Measurements from ENCODE around the gene ZNF689. TPM values are rescaled to one million over a fixed set of nuclear protein-coding genes. Genes with fewer than 3 reads are reported as not detected.

The ZNF689 gene
- total RNA-seq, 1 experiment from 2014 or later = 11.7 TPM

DNA sequence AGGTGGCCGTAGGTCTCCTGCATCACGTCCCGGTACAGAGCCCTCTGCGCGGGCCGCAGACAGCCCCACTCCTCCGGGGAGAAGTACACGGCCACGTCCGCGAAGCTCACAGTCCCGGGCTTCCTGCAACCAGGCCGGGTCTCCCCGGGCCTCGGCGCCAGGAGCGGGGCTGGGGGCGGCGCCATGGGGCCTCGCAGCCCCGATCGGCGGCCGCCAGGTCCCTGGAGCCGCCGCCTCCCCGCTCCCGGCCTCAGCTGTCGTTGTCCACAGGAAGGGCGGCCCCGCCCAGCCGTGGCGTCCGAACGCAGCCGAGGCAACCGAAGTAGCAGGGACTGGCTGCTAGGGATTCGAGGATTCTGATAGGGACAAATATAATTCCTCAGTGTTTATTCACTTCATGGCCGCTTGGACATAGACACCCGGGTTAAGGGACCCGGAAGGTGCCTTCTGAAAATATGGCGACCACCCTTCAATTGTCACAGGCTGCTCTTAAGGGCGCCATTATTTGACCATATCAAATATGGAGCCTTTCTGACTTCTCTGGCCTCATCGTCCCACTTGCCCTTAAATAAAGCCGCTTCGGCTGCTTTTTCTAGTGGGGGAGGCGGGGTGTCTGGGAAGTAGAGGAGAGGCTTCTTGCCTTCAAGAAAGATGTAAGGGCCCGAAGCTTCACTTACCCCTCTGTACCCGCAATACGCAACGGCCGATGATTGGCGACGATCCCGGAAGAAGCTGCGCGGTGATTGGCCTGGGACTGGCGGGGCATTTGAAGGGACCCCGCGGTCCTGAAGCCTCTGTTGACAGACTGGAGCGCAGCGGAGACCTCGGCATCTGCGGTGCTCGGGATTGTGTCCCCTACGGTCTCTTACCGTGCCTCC, 38.5 kb downstream of the ZNF689 start, which contains the start of gene ZNF688:
Gene ZNF688, minus strand, starts transcription at position 270 of the 878 bp plus-strand sequence. Its CDS starts 85 bp downstream, at position 185.
- TF ChIP-seq, protein P1, sequence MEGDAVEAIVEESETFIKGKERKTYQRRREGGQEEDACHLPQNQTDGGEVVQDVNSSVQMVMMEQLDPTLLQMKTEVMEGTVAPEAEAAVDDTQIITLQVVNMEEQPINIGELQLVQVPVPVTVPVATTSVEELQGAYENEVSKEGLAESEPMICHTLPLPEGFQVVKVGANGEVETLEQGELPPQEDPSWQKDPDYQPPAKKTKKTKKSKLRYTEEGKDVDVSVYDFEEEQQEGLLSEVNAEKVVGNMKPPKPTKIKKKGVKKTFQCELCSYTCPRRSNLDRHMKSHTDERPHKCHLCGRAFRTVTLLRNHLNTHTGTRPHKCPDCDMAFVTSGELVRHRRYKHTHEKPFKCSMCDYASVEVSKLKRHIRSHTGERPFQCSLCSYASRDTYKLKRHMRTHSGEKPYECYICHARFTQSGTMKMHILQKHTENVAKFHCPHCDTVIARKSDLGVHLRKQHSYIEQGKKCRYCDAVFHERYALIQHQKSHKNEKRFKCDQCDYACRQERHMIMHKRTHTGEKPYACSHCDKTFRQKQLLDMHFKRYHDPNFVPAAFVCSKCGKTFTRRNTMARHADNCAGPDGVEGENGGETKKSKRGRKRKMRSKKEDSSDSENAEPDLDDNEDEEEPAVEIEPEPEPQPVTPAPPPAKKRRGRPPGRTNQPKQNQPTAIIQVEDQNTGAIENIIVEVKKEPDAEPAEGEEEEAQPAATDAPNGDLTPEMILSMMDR (IDR thresholded peaks at IDR 0.05; ENCODE audit: insufficient read depth in 1 of 2, low read depth in 1 of 2, low read length in 1 of 2, severe bottlenecking in 1 of 2, unreplicated experiment in 1 of 2) = no peak
- H3K9me3 ChIP-seq = no peaks in the 10 kb centered on the region
- H3K4me3 ChIP-seq (ENCODE audit: low read depth, low read length) = peak within 1 kb of the TSS; percentile 77
- no peaks in the 10 kb centered on the region for H3K4me1 ChIP-seq
- CTCF ChIA-PET = interaction anchor here (0.6 to 2.4 kb wide), 9 partner anchors 13 to 480 kb away, joined by 3 to 14 read pairs (median 6); partner anchors contain the start of genes DCTPP1, TBX6, ZNF747 and ZNF764
- H3K9me3 Mint-ChIP-seq (ENCODE audit: unreplicated experiment) = no peaks in the 10 kb centered on the region
- H3K4me3 Mint-ChIP-seq (ENCODE audit: unreplicated experiment) = peak within 1 kb of the TSS; percentile 82
- no TSS peak for BruUV-seq (replicated peaks)
- H3K4me1 Mint-ChIP-seq (ENCODE audit: low read depth, unreplicated experiment) = peaks cover 7% of the 10 kb centered on the region
- H3K27me3 ChIP-seq (replicated peaks; ENCODE audit: control insufficient read depth, insufficient read depth, low read length) = no peaks in the 10 kb centered on the region
- no peaks in the 10 kb centered on the region for H3K27me3 Mint-ChIP-seq (ENCODE audit: insufficient read depth, unreplicated experiment)
- H3K27ac Mint-ChIP-seq (ENCODE audit: unreplicated experiment) = peak within 1 kb of the TSS; percentile 93
- intact Hi-C loops (cut with micrococcal nuclease; ENCODE audit: unreplicated experiment) = loop anchor here (1.0 to 2.0 kb wide), 6 partner anchors 13 to 141 kb away; partner anchors contain the start of genes DCTPP1, FBRS, ZNF764 and ZNF785
- H3K36me3 Mint-ChIP-seq (ENCODE audit: insufficient read depth, unreplicated experiment) = peaks cover 22% of the 10 kb centered on the region
- POLR2A ChIA-PET = interaction anchor here (0.5 to 2.1 kb wide), 9 partner anchors 13 to 507 kb away, joined by 3 to 19 read pairs (median 4); partner anchors contain the start of genes ZNF747, ZNF764 and ZNF785
- no peaks in the 10 kb centered on the region; the same call in 1 of the 2 replicates for H3K36me3 ChIP-seq (ENCODE audit: control insufficient read depth, insufficient read depth, low read length)
- DNase-seq = peak; percentile 94 to 97

DNA sequence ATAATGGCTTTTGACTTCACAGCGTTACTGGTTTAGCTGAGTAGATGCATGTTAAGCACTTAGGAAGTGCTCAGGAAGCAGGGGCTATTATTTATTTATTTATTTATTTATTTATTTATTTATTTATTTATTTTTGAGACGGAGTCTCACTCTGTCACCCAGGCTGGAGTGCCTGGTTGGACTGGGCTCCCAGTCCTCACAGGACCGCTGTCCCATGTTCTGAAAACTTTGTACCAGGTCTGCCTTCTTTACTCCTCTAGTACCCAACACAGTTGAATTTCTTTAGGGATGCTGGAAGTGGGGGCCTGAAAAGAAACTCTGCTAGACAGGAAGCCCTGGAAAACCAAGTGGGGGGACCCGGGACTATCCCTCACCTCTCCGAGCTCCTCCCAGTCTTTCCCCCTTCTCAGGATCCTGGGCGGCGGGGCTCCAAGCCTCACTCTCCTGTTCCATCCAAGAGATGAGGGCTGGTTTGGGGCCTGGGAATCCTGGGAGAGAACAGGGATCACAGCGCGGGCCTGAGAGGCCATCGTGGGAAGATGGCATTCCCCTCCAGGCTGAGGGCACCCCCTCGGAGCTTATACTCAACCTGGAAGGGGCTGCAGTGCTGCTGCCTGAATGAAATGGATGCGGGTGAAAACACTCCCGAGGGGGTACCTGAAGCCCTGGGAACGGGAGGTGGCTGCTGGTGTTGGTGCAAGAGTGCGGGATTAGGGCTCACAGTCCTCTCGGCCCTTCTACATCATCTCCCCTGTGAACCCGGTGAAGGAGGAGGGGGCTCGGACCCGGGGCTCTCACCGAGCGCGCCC, 39.3 kb downstream of the ZNF689 start:
- H3K36me3 Mint-ChIP-seq (ENCODE audit: insufficient read depth, unreplicated experiment) = peaks cover 29% of the 10 kb centered on the region
- Histone ChIP-seq H3K27me3 (replicated peaks; ENCODE audit: control insufficient read depth, insufficient read depth, low read length) (no peaks in the 10 kb centered on the region), H3K36me3 (ENCODE audit: control insufficient read depth, insufficient read depth, low read length) (no peaks in the 10 kb centered on the region), H3K9me3 (no peaks in the 10 kb centered on the region), H3K4me3 (ENCODE audit: low read depth, low read length) (peak overlapping the region; percentile 77), H3K4me1 (no peaks in the 10 kb centered on the region)
- intact Hi-C loops (cut with micrococcal nuclease; ENCODE audit: unreplicated experiment) = loop anchor here (1.0 to 2.0 kb wide), 2 partner anchors 64 to 141 kb away; partner anchors contain the start of gene DCTPP1
- TF ChIP-seq, protein P1 (IDR thresholded peaks at IDR 0.05; ENCODE audit: insufficient read depth in 1 of 2, low read depth in 1 of 2, low read length in 1 of 2, severe bottlenecking in 1 of 2, unreplicated experiment in 1 of 2) = no peak
- POLR2A ChIA-PET = interaction anchor here (0.7 to 2.1 kb wide), 3 partner anchors 14 to 40 kb away, joined by 3 to 19 read pairs (median 3); partner anchors contain the start of genes ZNF747 and ZNF785
- BruUV-seq (replicated peaks) = TSS peak; percentile 37
- peak overlapping the region; percentile 82 for H3K4me3 Mint-ChIP-seq (ENCODE audit: unreplicated experiment)
- CTCF ChIA-PET = interaction anchor here (1.4 to 2.4 kb wide), 2 partner anchors 36 to 153 kb away, joined by 6 to 14 read pairs; partner anchors contain the start of gene ZNF747
- no peak for DNase-seq
- H3K4me1 Mint-ChIP-seq (ENCODE audit: low read depth, unreplicated experiment) = peaks cover 7% of the 10 kb centered on the region
- no peaks in the 10 kb centered on the region for H3K9me3 Mint-ChIP-seq (ENCODE audit: unreplicated experiment)
- H3K27ac Mint-ChIP-seq (ENCODE audit: unreplicated experiment) = peak overlapping the region; percentile 93
- H3K27me3 Mint-ChIP-seq (ENCODE audit: insufficient read depth, unreplicated experiment) = no peaks in the 10 kb centered on the region

Measured in Caco-2 (cell line).